Panc1 (cell line): ENCODE measurements around the gene CCM2L.

Experiments
- CTCF ChIP-seq: fragments of 450-650 bp; IDR thresholded peaks from 2 replicates; pipeline ENCODE4 v1.5.1; 2017; ENCODE audit warnings: mild to moderate bottlenecking
- POLR2AphosphoS5 ChIP-seq: IDR thresholded peaks from 2 replicates; pipeline ENCODE4 v1.6.1; 2012; ENCODE audit warnings: mild to moderate bottlenecking, low read depth, low read length, moderate library complexity
- REST ChIP-seq, 2 experiments: IDR thresholded peaks; 2 replicates each; pipeline ENCODE4 v1.6.1; 2011 to 2012; ENCODE audit warnings: low read depth in 2 of 2, control low read depth in 1 of 2, low read length in 1 of 2, mild to moderate bottlenecking in 1 of 2, moderate library complexity in 1 of 2; ENCODE audit not compliant: insufficient read depth in 1 of 2
- SIN3A ChIP-seq: IDR thresholded peaks from 2 replicates; pipeline ENCODE4 v1.6.1; 2012; ENCODE audit warnings: low read depth, mild to moderate bottlenecking, low read length, moderate library complexity, borderline replicate concordance; ENCODE audit not compliant: insufficient read depth

GRCh38 chr20:32059189-32059588 is 49.0 kb downstream of the CCM2L start:
- TF ChIP-seq CTCF (no peak), REST (IDR thresholded peaks at IDR 0.05; ENCODE audit: insufficient read depth in 1 of 2, low read depth in 2 of 2, low read length in 1 of 2) (no peak), POLR2AphosphoS5 (no peak), SIN3A (no peak)
